Measurements from ENCODE around the gene EGLN3.
"Not testable (repeated sequence)": the region's sequence is repeated elsewhere in the genome, so short reads cannot be mapped to it uniquely, and the experiment has no call there.

EGLN3 gene

DNA sequence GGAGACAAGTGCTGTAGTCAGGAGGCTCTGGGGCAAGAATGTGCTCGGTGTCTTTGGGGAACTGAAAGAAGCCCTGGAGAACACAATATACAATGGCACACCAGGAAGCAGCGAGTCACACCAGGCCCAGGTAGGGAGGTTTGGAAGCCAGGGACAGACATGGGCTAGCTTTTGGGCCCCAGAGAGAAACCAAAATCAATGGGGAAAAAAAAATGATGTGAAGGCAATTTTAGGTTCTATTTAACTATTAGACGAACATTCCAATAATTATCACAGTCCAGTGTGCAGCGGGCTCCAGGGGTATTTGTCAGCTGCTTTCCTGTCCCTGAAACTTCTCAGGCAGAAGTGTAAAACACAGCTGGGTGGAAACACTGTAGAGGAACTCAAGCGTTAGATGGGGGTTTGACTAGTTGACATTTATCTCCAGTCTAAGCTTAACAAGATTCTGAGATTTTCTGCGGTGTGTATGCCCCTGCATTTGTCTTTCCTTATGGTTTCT, 21.8 kb upstream of the EGLN3 start:
- no peak overlapping the region for H3K27ac ChIP-seq
- H3K4me2 ChIP-seq (ENCODE audit: low read length), result no peak overlapping the region
- H3K79me2 ChIP-seq, result no peaks in the 10 kb centered on the region
- H3K36me3 ChIP-seq (ENCODE audit: control insufficient read depth, insufficient read depth, low read length), result no peaks in the 10 kb centered on the region
- H3K4me3 ChIP-seq (ENCODE audit: low read depth, low read length), result no peak overlapping the region
- TF ChIP-seq, protein P1, sequence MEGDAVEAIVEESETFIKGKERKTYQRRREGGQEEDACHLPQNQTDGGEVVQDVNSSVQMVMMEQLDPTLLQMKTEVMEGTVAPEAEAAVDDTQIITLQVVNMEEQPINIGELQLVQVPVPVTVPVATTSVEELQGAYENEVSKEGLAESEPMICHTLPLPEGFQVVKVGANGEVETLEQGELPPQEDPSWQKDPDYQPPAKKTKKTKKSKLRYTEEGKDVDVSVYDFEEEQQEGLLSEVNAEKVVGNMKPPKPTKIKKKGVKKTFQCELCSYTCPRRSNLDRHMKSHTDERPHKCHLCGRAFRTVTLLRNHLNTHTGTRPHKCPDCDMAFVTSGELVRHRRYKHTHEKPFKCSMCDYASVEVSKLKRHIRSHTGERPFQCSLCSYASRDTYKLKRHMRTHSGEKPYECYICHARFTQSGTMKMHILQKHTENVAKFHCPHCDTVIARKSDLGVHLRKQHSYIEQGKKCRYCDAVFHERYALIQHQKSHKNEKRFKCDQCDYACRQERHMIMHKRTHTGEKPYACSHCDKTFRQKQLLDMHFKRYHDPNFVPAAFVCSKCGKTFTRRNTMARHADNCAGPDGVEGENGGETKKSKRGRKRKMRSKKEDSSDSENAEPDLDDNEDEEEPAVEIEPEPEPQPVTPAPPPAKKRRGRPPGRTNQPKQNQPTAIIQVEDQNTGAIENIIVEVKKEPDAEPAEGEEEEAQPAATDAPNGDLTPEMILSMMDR (IDR thresholded peaks at IDR 0.05), result no peak
- H3K4me1 ChIP-seq, result no peaks in the 10 kb centered on the region
- H3K9ac ChIP-seq, result no peak overlapping the region
- no peaks in the 10 kb centered on the region for H3K9me3 ChIP-seq (ENCODE audit: control insufficient read depth, low read length)
- H2AFZ ChIP-seq, result no peak overlapping the region
- H3K27me3 ChIP-seq (ENCODE audit: control insufficient read depth, insufficient read depth, low read length), result no peaks in the 10 kb centered on the region

DNA sequence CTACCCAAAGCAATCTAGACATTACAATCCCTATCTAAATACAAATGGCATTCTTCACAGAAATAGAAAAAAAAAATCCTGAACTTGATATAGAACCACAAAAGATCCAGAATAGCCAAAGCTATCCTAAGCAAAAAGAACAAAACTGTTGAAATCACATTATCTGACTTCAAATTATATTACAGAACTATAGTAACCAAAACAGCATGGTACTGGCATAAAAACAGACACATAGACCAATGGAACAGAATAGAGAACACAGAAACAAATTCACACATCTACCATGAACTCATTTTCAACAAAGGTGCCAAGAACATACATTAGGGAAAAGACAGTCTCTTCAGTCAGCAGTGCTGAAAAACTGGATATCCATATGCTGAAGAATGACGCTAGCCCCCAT, 19.0 kb upstream of the EGLN3 start:
- H3K27me3 ChIP-seq (ENCODE audit: control insufficient read depth, insufficient read depth, low read length); H3K9ac ChIP-seq; H3K4me1 ChIP-seq; H3K36me3 ChIP-seq (ENCODE audit: control insufficient read depth, insufficient read depth, low read length); H3K27ac ChIP-seq; H3K4me3 ChIP-seq (ENCODE audit: low read depth, low read length); H3K9me3 ChIP-seq (ENCODE audit: control insufficient read depth, low read length); H3K4me2 ChIP-seq (ENCODE audit: low read length); H3K79me2 ChIP-seq; H2AFZ ChIP-seq: not testable (repeated sequence)

DNA sequence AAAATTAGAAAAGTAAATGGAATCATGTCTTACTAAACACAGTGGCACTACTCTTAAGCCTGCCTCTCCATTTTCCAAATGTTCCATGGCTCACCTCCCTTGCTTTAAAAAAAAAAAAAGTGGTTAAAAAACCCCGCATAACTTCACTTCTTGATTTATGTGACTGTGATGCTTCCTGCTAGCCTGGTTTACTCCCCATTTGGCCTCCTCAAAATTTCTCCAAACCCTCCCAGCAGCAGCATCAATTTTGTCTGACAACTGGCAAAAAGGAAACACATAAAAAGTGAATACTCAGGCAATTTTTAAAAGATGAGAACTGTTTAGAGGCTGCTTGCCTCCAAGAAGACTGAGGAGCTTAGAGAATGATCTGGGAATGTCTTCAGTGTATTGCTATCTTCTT, 17.8 kb upstream of the EGLN3 start:
- Histone ChIP-seq H3K4me1 (no peaks in the 10 kb centered on the region), H3K4me2 (ENCODE audit: low read length) (no peak overlapping the region), H3K27ac (no peak overlapping the region), H3K4me3 (ENCODE audit: low read depth, low read length) (no peak overlapping the region), H2AFZ (no peak overlapping the region), H3K9me3 (ENCODE audit: control insufficient read depth, low read length) (no peaks in the 10 kb centered on the region), H3K36me3 (ENCODE audit: control insufficient read depth, insufficient read depth, low read length) (no peaks in the 10 kb centered on the region), H3K27me3 (ENCODE audit: control insufficient read depth, insufficient read depth, low read length) (no peaks in the 10 kb centered on the region), H3K9ac (no peak overlapping the region), H3K79me2 (no peaks in the 10 kb centered on the region)
- TF ChIP-seq, protein P1 (IDR thresholded peaks at IDR 0.05), result no peak

DNA sequence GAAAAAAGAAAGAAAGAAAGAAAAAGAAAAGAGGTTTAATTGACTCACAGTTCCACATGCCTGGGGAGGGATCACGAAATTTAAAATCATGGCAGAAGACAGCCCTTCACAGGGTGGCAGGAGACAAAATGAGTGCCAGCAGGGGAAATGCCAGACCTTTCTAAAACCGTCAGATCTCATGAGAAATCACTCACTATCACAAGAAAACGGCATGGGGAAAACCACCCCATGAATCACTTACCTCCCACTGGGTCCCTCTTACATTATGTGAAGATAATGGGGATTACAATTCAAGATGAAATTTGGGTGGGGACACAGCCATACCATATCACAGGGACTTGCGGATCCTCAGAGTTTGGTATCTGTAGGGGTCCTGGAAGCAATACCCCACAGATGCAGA, 16.3 kb upstream of the EGLN3 start:
- H3K4me3 ChIP-seq (ENCODE audit: low read depth, low read length), result no peak overlapping the region
- H2AFZ ChIP-seq, result no peak overlapping the region
- H3K4me1 ChIP-seq, result no peaks in the 10 kb centered on the region
- TF ChIP-seq, protein P1 (IDR thresholded peaks at IDR 0.05), result no peak
- no peaks in the 10 kb centered on the region for H3K36me3 ChIP-seq (ENCODE audit: control insufficient read depth, insufficient read depth, low read length)
- no peaks in the 10 kb centered on the region for H3K9me3 ChIP-seq (ENCODE audit: control insufficient read depth, low read length)
- no peak overlapping the region for H3K27ac ChIP-seq
- H3K4me2 ChIP-seq (ENCODE audit: low read length), result no peak overlapping the region
- H3K79me2 ChIP-seq, result no peaks in the 10 kb centered on the region
- H3K27me3 ChIP-seq (ENCODE audit: control insufficient read depth, insufficient read depth, low read length), result no peaks in the 10 kb centered on the region
- H3K9ac ChIP-seq, result no peak overlapping the region

DNA sequence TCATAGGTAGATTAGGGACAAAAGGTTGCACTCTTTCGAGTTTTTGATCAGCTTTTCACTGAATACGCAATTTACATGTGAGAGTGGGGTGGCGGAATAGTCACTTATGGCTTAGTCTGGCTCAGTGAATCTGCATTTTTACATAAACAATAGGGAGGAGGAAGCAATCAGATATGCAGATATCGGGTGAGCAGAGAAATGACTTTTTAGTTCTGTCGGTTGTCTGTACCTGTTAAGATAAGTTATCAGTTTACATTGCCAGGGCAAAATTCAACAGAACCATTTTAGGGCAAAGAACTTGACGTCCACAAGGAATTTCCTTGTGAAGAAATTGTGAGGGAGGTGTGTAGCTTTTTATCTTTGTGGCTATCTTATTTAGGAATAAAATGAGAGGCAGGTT, 15.4 kb upstream of the EGLN3 start:
- Histone ChIP-seq H3K4me3 (ENCODE audit: low read depth, low read length) (no peak overlapping the region), H3K9ac (no peak overlapping the region), H2AFZ (no peak overlapping the region), H3K79me2 (no peaks in the 10 kb centered on the region), H3K4me2 (ENCODE audit: low read length) (no peak overlapping the region), H3K27me3 (ENCODE audit: control insufficient read depth, insufficient read depth, low read length) (no peaks in the 10 kb centered on the region), H3K4me1 (no peaks in the 10 kb centered on the region), H3K27ac (no peak overlapping the region), H3K9me3 (ENCODE audit: control insufficient read depth, low read length) (no peaks in the 10 kb centered on the region), H3K36me3 (ENCODE audit: control insufficient read depth, insufficient read depth, low read length) (no peaks in the 10 kb centered on the region)
- TF ChIP-seq, protein P1 (IDR thresholded peaks at IDR 0.05), result no peak
